HG02938 (cell line): ENCODE data around the gene ZNF30.
"Not testable (repeated sequence)": the region's sequence is repeated elsewhere in the genome, so short reads cannot be mapped to it uniquely, and the experiment has no call there.

Experiments used
- ATAC-seq: cut with Tn5 transposase; IDR thresholded peaks from one replicate; pipeline ENCODE4 v1.9.1; 2021; ENCODE audit warnings: mild to moderate bottlenecking, moderate library complexity; ENCODE audit not compliant: unreplicated experiment

Gene ZNF30

GRCh38 chr19:34926685-34927375 is at the start of gene ZNF30:
ZNF30 (plus strand) TSS chr19:34926903; CDS start chr19:34929948, 3,045 bp downstream.
- peak; percentile 78 for ATAC-seq

- ATAC-seq, result no peak
Measured at GRCh38 chr19:34879563-34879962, 47.1 kb upstream of the ZNF30 start.

GRCh38 chr19:34880034-34880433 is 46.7 kb upstream of the ZNF30 start:
- no peak for ATAC-seq

- ATAC-seq, result no peak
Measured at GRCh38 chr19:34881982-34882381, 44.7 kb upstream of the ZNF30 start.

GRCh38 chr19:34888091-34888490 is 38.6 kb upstream of the ZNF30 start:
- ATAC-seq, result no peak

GRCh38 chr19:34900245-34900644 is 26.5 kb upstream of the ZNF30 start:
- ATAC-seq, result no peak

- ATAC-seq, result no peak
Measured at GRCh38 chr19:34904664-34905527, 21.8 kb upstream of the ZNF30 start.

GRCh38 chr19:34910770-34911169 is 15.9 kb upstream of the ZNF30 start:
- no peak for ATAC-seq

- ATAC-seq, result not testable (repeated sequence)
Measured at GRCh38 chr19:34917144-34917543, 9.6 kb upstream of the ZNF30 start.

GRCh38 chr19:34918190-34918589 is 8.5 kb upstream of the ZNF30 start:
- ATAC-seq, result no peak

GRCh38 chr19:34920090-34920786 is 6.5 kb upstream of the ZNF30 start:
- not testable (repeated sequence) for ATAC-seq

- no peak for ATAC-seq
Measured at GRCh38 chr19:34925278-34925855, 1.3 kb upstream of the ZNF30 start.

- ATAC-seq, result no peak
Measured at GRCh38 chr19:34926361-34926684, 380 bp upstream of the ZNF30 start.

- ATAC-seq, result no peak
Measured at GRCh38 chr19:34932494-34932893, 5.8 kb downstream of the ZNF30 start.

- ATAC-seq, result no peak
Measured at GRCh38 chr19:34936184-34936583, 9.5 kb downstream of the ZNF30 start.

GRCh38 chr19:34938886-34939285 is 12.2 kb downstream of the ZNF30 start:
- ATAC-seq, result no peak

GRCh38 chr19:34943861-34944573 is 17.3 kb downstream of the ZNF30 start:
- no peak for ATAC-seq

- no peak for ATAC-seq
Measured at GRCh38 chr19:34953092-34953491, 26.4 kb downstream of the ZNF30 start.

- no peak for ATAC-seq
Measured at GRCh38 chr19:34957830-34958751, 31.4 kb downstream of the ZNF30 start.

GRCh38 chr19:34959021-34959420 is 32.3 kb downstream of the ZNF30 start:
- ATAC-seq, result no peak
